ENCODE results near the gene GRAMD1C.

The GRAMD1C gene

DNA sequence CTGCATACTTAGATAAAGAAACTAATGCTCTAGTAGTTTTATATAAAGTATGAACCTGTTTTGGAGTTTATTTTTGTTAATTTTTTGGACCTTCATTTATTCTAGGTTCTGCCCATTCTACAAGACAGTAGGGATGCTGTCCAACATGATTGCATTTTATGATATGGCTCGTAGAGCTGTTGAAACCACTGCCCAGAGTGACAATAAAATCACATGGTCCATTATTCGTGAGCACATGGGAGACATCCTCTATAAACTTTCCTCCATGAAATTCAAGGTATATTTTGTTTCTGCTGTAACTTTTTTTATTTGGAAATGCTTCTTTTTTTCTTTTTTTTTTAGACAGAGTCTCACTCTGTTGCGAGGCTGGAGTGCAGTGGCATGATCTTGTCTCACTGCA lies 33.3 kb upstream of the GRAMD1C start:
- Histone ChIP-seq H3K9ac (ENCODE audit: low read depth, low read length) (no peak overlapping the region), H3K36me3 (ENCODE audit: insufficient read depth, low read length) (peaks cover 39% of the 10 kb centered on the region), H3K4me3 (ENCODE audit: low read depth in 1 of 2, low read length in 2 of 2) (no peak overlapping the region), H3K9me3 (ENCODE audit: insufficient read depth, low read length, severe bottlenecking) (no peaks in the 10 kb centered on the region), H3K27me3 (ENCODE audit: insufficient read depth, low read length, poor library complexity) (no peaks in the 10 kb centered on the region), H3K79me2 (ENCODE audit: insufficient read depth, low read length) (no peaks in the 10 kb centered on the region), H2AFZ (ENCODE audit: low read depth, low read length) (no peak overlapping the region), H3K4me1 (ENCODE audit: insufficient read depth, low read length) (no peaks in the 10 kb centered on the region), H3K4me2 (ENCODE audit: insufficient read depth, low read length) (no peak overlapping the region), H3K27ac (ENCODE audit: low read length) (no peak overlapping the region), H4K20me1 (ENCODE audit: insufficient read depth, low read length) (no peaks in the 10 kb centered on the region)
- DNase-seq = no peak
- no peak for ATAC-seq (ENCODE audit: insufficient read depth, low read depth)
- TF ChIP-seq EZH2 (IDR thresholded peaks at IDR 0.05; ENCODE audit: borderline replicate concordance, low read depth, low read length, severe bottlenecking) = no peak
- TF ChIP-seq, protein P1, sequence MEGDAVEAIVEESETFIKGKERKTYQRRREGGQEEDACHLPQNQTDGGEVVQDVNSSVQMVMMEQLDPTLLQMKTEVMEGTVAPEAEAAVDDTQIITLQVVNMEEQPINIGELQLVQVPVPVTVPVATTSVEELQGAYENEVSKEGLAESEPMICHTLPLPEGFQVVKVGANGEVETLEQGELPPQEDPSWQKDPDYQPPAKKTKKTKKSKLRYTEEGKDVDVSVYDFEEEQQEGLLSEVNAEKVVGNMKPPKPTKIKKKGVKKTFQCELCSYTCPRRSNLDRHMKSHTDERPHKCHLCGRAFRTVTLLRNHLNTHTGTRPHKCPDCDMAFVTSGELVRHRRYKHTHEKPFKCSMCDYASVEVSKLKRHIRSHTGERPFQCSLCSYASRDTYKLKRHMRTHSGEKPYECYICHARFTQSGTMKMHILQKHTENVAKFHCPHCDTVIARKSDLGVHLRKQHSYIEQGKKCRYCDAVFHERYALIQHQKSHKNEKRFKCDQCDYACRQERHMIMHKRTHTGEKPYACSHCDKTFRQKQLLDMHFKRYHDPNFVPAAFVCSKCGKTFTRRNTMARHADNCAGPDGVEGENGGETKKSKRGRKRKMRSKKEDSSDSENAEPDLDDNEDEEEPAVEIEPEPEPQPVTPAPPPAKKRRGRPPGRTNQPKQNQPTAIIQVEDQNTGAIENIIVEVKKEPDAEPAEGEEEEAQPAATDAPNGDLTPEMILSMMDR (IDR thresholded peaks at IDR 0.05; ENCODE audit: borderline replicate concordance, extremely low read depth, low read length, poor library complexity, severe bottlenecking) = no peak

DNA sequence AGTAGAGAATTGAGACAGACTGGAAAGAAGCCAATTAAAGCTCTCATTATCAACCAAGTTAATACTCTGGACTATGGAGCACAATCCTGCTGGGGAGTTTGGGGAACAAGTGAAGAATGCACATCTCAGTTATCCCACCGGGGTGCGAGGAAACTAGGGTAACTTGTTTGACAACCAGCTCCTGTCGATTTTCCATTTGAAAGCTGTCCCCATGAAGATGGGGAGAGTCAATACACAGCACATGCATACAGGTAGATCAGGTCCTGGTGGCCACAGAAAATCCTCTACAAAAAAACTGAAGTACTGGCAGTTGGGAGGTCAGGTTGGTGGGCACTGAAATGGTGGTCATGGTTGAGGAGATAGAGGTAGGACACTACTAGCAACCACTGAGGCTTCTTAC lies 25.7 kb upstream of the GRAMD1C start:
- DNase-seq (no peak), ATAC-seq (ENCODE audit: insufficient read depth, low read depth) (no peak)
- no peaks in the 10 kb centered on the region for H4K20me1 ChIP-seq (ENCODE audit: insufficient read depth, low read length)
- H3K4me1 ChIP-seq (ENCODE audit: insufficient read depth, low read length) = no peaks in the 10 kb centered on the region
- no peak overlapping the region for H3K4me3 ChIP-seq (ENCODE audit: low read depth in 1 of 2, low read length in 2 of 2)
- TF ChIP-seq, protein P1 (IDR thresholded peaks at IDR 0.05; ENCODE audit: borderline replicate concordance, extremely low read depth, low read length, poor library complexity, severe bottlenecking) = no peak
- no peak for TF ChIP-seq EZH2 (IDR thresholded peaks at IDR 0.05; ENCODE audit: borderline replicate concordance, low read depth, low read length, severe bottlenecking)
- no peak overlapping the region for H3K9ac ChIP-seq (ENCODE audit: low read depth, low read length)
- H2AFZ ChIP-seq (ENCODE audit: low read depth, low read length) = no peak overlapping the region
- H3K4me2 ChIP-seq (ENCODE audit: insufficient read depth, low read length) = no peak overlapping the region
- H3K36me3 ChIP-seq (ENCODE audit: insufficient read depth, low read length) = peaks cover 13% of the 10 kb centered on the region; the same call in 1 of the 2 replicates
- H3K27ac ChIP-seq (ENCODE audit: low read length) = no peak overlapping the region
- H3K27me3 ChIP-seq (ENCODE audit: insufficient read depth, low read length, poor library complexity) = no peaks in the 10 kb centered on the region
- H3K79me2 ChIP-seq (ENCODE audit: insufficient read depth, low read length) = no peaks in the 10 kb centered on the region
- no peaks in the 10 kb centered on the region for H3K9me3 ChIP-seq (ENCODE audit: insufficient read depth, low read length, severe bottlenecking)

DNA sequence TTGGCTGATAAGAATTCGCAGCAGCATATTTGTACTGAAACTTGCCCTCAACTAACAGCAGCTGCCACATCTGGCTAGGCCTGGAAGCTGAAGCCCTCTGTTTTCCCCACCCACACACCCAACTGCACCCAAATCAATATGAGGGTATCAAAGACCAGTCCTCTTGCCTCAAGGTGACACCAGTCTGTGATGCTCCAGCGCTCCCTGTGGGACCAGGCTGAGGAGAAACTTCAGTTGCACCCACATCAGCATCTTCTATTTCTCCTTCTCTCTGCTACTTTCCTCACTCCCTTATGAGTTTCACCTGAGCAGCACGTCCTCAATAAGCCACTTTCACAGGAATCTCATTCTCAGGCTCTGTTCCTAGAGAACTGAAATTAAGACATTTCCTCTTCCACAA lies 18.7 kb upstream of the GRAMD1C start:
- Histone ChIP-seq H4K20me1 (ENCODE audit: insufficient read depth, low read length) (no peaks in the 10 kb centered on the region), H3K4me2 (ENCODE audit: insufficient read depth, low read length) (no peak overlapping the region), H3K9ac (ENCODE audit: low read depth, low read length) (no peak overlapping the region), H3K9me3 (ENCODE audit: insufficient read depth, low read length, severe bottlenecking) (no peaks in the 10 kb centered on the region), H3K27me3 (ENCODE audit: insufficient read depth, low read length, poor library complexity) (no peaks in the 10 kb centered on the region), H2AFZ (ENCODE audit: low read depth, low read length) (no peak overlapping the region), H3K36me3 (ENCODE audit: insufficient read depth, low read length) (no peaks in the 10 kb centered on the region), H3K4me1 (ENCODE audit: insufficient read depth, low read length) (no peaks in the 10 kb centered on the region), H3K79me2 (ENCODE audit: insufficient read depth, low read length) (no peaks in the 10 kb centered on the region), H3K27ac (ENCODE audit: low read length) (no peak overlapping the region), H3K4me3 (ENCODE audit: low read depth in 1 of 2, low read length in 2 of 2) (no peak overlapping the region)
- ATAC-seq (ENCODE audit: insufficient read depth, low read depth) (no peak), DNase-seq (no peak)
- TF ChIP-seq, protein P1 (IDR thresholded peaks at IDR 0.05; ENCODE audit: borderline replicate concordance, extremely low read depth, low read length, poor library complexity, severe bottlenecking) = no peak
- TF ChIP-seq EZH2 (IDR thresholded peaks at IDR 0.05; ENCODE audit: borderline replicate concordance, low read depth, low read length, severe bottlenecking) = no peak

DNA sequence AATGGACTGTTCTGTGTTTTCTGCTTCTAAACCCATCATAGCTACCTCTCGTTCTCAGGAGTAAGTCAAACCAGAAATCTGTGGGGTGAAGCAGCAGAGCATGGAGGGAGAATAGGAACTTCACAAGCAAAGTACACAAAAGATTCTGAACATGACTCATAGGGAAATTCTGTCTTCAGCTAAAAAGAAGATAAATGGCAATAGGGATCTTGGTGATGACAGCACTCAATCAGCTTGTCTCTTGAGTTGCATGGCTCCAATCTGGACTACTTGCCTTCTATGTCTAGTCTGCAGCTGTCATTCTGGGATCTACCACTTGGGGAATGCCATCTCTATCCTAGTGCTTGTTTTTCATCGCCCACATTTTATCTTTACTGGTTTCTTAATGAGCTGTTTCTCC lies 13.5 kb upstream of the GRAMD1C start:
- no peaks in the 10 kb centered on the region for H3K27me3 ChIP-seq (ENCODE audit: insufficient read depth, low read length, poor library complexity)
- H3K4me1 ChIP-seq (ENCODE audit: insufficient read depth, low read length) = no peaks in the 10 kb centered on the region
- H3K9ac ChIP-seq (ENCODE audit: low read depth, low read length) = no peak overlapping the region
- no peaks in the 10 kb centered on the region for H3K79me2 ChIP-seq (ENCODE audit: insufficient read depth, low read length)
- H3K4me3 ChIP-seq (ENCODE audit: low read depth in 1 of 2, low read length in 2 of 2) = no peak overlapping the region
- no peak overlapping the region for H2AFZ ChIP-seq (ENCODE audit: low read depth, low read length)
- TF ChIP-seq, protein P1 (IDR thresholded peaks at IDR 0.05; ENCODE audit: borderline replicate concordance, extremely low read depth, low read length, poor library complexity, severe bottlenecking) = peak; percentile 24
- no peak for TF ChIP-seq EZH2 (IDR thresholded peaks at IDR 0.05; ENCODE audit: borderline replicate concordance, low read depth, low read length, severe bottlenecking)
- DNase-seq = no peak
- ATAC-seq (ENCODE audit: insufficient read depth, low read depth) = no peak
- H4K20me1 ChIP-seq (ENCODE audit: insufficient read depth, low read length) = no peaks in the 10 kb centered on the region
- no peaks in the 10 kb centered on the region for H3K36me3 ChIP-seq (ENCODE audit: insufficient read depth, low read length)
- no peak overlapping the region for H3K4me2 ChIP-seq (ENCODE audit: insufficient read depth, low read length)
- H3K27ac ChIP-seq (ENCODE audit: low read length) = no peak overlapping the region
- no peaks in the 10 kb centered on the region for H3K9me3 ChIP-seq (ENCODE audit: insufficient read depth, low read length, severe bottlenecking)
